ENCODE data around the gene STRIP1.
"Not testable (repeated sequence)": the region's sequence is repeated elsewhere in the genome, so short reads cannot be mapped to it uniquely, and the experiment has no call there.

The STRIP1 gene

DNA sequence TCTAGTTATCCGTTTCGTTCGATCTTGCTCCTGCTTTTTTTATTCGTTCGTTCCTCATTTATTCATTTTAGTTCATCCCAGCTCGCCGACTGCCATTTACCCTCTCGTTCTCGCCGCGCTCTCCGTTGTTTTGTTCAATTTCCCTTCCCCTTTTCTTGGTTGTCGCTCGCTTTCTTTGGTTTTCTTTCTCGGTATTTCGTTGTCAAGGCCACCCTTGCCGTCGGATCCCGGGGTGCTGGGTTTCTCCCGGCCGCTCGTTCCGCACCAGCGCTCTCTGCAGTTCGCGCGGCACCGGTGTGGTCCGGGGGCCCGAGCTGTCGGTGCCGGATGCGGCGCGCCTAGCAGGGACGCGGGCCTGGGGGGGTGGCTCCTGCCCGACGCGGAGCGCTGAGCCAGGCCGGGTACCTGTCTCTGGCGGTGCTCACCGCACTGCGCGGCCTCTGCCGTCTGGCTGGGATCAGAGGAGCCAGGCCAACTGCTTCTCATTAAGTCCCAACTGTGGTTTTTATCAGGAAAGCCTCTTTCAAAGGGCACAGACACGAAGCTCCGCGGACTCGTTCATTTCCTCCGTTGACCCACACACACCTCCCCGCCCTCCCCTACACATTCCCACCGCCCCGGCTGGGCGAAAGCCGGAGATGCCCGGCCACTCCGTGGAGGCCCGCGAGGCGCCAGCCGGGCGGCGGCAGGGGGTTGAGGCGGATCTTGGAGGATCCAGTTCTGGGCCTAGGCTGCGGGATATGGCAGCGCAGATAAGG, 34.4 kb downstream of the STRIP1 start:
- Histone ChIP-seq H3K27me3 (ENCODE audit: control insufficient read depth, insufficient read depth, low read length) (peaks cover 71% of the 10 kb centered on the region), H3K9me3 (ENCODE audit: control insufficient read depth, insufficient read depth, low read length) (no peaks in the 10 kb centered on the region), H3K4me3 (ENCODE audit: low read length) (peak overlapping the region; percentile 1; the same call in 1 of the 2 replicates), H3K36me3 (ENCODE audit: control insufficient read depth, insufficient read depth, low read length) (no peaks in the 10 kb centered on the region), H3K4me1 (ENCODE audit: control insufficient read depth, insufficient read depth, low read length) (peaks cover 5% of the 10 kb centered on the region), H3K27ac (ENCODE audit: low read length) (no peak overlapping the region)
- no peak for DNase-seq (ENCODE audit: low read depth, low spot score)
- WGBS (ENCODE audit: insufficient coverage, insufficient read length) = no CpG with 5 or more reads among the region's 68 CpGs

DNA sequence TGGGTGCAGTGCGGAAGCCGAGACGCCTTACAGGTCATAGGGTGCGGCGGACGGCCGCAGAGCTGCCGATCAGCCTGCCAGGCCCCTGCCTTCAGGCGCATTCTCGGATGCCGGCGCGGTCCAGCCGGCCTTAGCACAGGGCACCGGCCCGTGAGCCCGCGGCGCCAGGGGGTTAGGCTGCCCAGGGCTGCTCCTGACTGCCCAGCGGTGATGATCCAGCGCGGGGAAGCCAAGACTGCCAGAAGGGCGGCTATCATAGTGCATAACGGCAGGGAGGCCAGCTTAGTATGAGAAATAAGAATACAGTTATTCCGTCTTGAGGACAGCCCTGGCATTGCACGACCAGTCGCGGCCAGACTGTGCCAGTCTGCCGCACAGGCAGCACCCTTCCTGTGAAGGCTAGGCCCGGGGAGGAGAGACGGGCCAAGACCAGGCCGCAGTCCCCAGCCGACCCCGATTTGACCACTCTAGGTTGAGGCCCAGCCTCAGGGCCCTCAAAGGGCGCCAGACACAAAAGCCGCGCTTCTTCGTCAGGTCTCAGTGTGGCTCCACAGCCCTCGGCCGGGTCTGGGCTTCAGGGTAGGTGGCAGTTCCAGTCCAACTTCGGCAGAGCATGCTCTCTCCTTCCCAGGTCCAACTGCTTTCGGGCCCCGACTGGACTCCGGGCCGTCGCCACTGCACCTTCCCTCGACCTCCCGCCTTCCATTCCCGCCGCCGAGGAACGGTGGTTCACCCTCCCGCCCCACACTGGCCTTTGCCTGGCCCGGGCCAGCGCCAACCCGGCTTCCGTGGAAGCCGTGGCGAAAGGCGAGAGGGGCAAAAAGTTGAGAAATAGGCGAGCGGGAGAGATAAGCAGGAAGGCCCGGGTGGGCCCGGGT, 35.2 kb downstream of the STRIP1 start:
- H3K27ac ChIP-seq (ENCODE audit: low read length) = no peak overlapping the region
- H3K4me1 ChIP-seq (ENCODE audit: control insufficient read depth, insufficient read depth, low read length) = peaks cover 5% of the 10 kb centered on the region
- no peaks in the 10 kb centered on the region for H3K36me3 ChIP-seq (ENCODE audit: control insufficient read depth, insufficient read depth, low read length)
- peaks cover 75% of the 10 kb centered on the region for H3K27me3 ChIP-seq (ENCODE audit: control insufficient read depth, insufficient read depth, low read length)
- no peak for DNase-seq (ENCODE audit: low read depth, low spot score)
- peak overlapping the region; percentile 37; the same call in 1 of the 2 replicates for H3K4me3 ChIP-seq (ENCODE audit: low read length)
- H3K9me3 ChIP-seq (ENCODE audit: control insufficient read depth, insufficient read depth, low read length) = no peaks in the 10 kb centered on the region
- no CpG with 5 or more reads among the region's 64 CpGs for WGBS (ENCODE audit: insufficient coverage, insufficient read length)

DNA sequence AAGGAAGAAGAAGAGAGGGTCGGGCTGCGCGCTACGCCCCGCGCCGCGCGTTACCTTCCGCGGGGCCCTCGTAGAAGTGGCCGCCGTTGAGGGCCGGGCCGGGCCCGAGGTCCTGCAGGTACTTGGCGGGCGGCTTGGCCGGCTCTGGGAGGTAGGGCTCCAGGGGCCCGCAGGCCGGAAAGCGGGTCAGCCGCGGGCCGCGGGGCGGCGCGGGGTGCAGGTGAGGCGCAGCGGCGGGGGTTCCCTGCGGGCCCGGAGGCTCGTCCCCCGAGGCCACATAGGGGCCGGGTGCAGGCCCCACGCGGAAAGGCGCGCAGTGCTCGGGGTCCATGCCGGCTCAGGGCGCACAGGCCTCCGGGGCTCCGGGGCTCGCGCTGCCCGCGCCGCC, 35.9 kb downstream of the STRIP1 start:
- WGBS (ENCODE audit: insufficient coverage, insufficient read length) = no CpG with 5 or more reads among the region's 52 CpGs
- H3K27me3 ChIP-seq (ENCODE audit: control insufficient read depth, insufficient read depth, low read length) = peaks cover 73% of the 10 kb centered on the region
- no peak for DNase-seq (ENCODE audit: low read depth, low spot score)
- peak overlapping the region; percentile 37; the same call in 1 of the 2 replicates for H3K4me3 ChIP-seq (ENCODE audit: low read length)
- no peak overlapping the region for H3K27ac ChIP-seq (ENCODE audit: low read length)
- peaks cover 5% of the 10 kb centered on the region for H3K4me1 ChIP-seq (ENCODE audit: control insufficient read depth, insufficient read depth, low read length)
- H3K36me3 ChIP-seq (ENCODE audit: control insufficient read depth, insufficient read depth, low read length) = no peaks in the 10 kb centered on the region
- no peaks in the 10 kb centered on the region for H3K9me3 ChIP-seq (ENCODE audit: control insufficient read depth, insufficient read depth, low read length)

- H3K27me3 ChIP-seq (ENCODE audit: control insufficient read depth, insufficient read depth, low read length) = peaks cover 73% of the 10 kb centered on the region
- H3K36me3 ChIP-seq (ENCODE audit: control insufficient read depth, insufficient read depth, low read length) = no peaks in the 10 kb centered on the region
- peak within 1 kb of the TSS; percentile 37; the same call in 1 of the 2 replicates for H3K4me3 ChIP-seq (ENCODE audit: low read length)
- peaks cover 5% of the 10 kb centered on the region for H3K4me1 ChIP-seq (ENCODE audit: control insufficient read depth, insufficient read depth, low read length)
- no peak within 1 kb of the TSS for H3K27ac ChIP-seq (ENCODE audit: low read length)
- no CpG with 5 or more reads among the region's 27 CpGs for WGBS (ENCODE audit: insufficient coverage, insufficient read length)
- no peaks in the 10 kb centered on the region for H3K9me3 ChIP-seq (ENCODE audit: control insufficient read depth, insufficient read depth, low read length)
- no peak for DNase-seq (ENCODE audit: low read depth, low spot score)
Measured at GRCh38 chr1:110070671-110071242, 36.3 kb downstream of the STRIP1 start, which contains the start of gene ALX3. ALX3 (minus strand) TSS chr1:110070672; CDS start chr1:110070612, 60 bp downstream.

GRCh38 chr1:110074166-110074565, 39.7 kb downstream of the STRIP1 start:
- Histone ChIP-seq H3K9me3 (ENCODE audit: control insufficient read depth, insufficient read depth, low read length) (no peaks in the 10 kb centered on the region), H3K4me3 (ENCODE audit: low read length) (no peak overlapping the region), H3K27ac (ENCODE audit: low read length) (no peak overlapping the region), H3K36me3 (ENCODE audit: control insufficient read depth, insufficient read depth, low read length) (no peaks in the 10 kb centered on the region), H3K27me3 (ENCODE audit: control insufficient read depth, insufficient read depth, low read length) (peaks cover 41% of the 10 kb centered on the region), H3K4me1 (ENCODE audit: control insufficient read depth, insufficient read depth, low read length) (peaks cover 5% of the 10 kb centered on the region)
- no CpG with 5 or more reads among the region's 4 CpGs for WGBS (ENCODE audit: insufficient coverage, insufficient read length)
- DNase-seq (ENCODE audit: low read depth, low spot score) = no peak

DNA sequence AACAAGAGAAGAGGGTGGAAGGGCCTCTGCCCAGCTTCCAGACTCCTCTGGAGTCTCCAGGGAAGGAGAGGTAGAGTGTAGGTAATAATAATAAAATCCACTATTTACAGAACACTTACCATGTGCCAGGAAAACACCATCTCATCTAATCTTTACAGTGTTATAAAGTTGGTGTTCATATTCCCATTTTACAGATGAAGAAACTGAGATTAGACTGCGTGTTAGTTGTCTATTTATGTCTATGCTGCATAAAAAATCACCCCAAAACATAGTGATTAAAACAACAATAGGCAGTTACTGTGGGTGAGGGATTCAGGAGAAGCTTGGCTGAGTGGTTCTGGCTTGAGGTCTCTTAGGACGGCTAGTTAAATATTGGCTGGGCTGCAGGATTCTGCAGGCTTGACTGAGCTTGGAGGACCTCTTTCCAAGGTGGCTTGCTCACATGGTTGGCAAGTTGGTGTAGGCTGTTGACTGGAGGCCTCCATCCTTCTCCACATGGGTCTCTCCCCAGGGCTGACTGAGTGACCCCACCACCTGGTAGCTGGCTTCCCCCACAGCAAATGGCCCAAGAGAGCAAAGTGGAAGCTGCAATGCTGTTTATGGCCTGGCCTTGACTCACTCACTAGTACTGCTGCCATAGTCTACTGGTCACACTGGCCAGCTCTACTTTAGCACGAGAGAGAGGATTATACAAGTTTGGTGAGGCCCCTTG, 42.5 kb downstream of the STRIP1 start:
- Histone ChIP-seq H3K36me3 (ENCODE audit: control insufficient read depth, insufficient read depth, low read length) (no peaks in the 10 kb centered on the region), H3K9me3 (ENCODE audit: control insufficient read depth, insufficient read depth, low read length) (no peaks in the 10 kb centered on the region), H3K4me3 (ENCODE audit: low read length) (no peak overlapping the region), H3K4me1 (ENCODE audit: control insufficient read depth, insufficient read depth, low read length) (no peaks in the 10 kb centered on the region), H3K27ac (ENCODE audit: low read length) (no peak overlapping the region), H3K27me3 (ENCODE audit: control insufficient read depth, insufficient read depth, low read length) (peaks cover 18% of the 10 kb centered on the region; the same call in 1 of the 2 replicates)
- WGBS (ENCODE audit: insufficient coverage, insufficient read length) = no CpG with 5 or more reads among the region's 3 CpGs
- DNase-seq (ENCODE audit: low read depth, low spot score) = no peak

DNA sequence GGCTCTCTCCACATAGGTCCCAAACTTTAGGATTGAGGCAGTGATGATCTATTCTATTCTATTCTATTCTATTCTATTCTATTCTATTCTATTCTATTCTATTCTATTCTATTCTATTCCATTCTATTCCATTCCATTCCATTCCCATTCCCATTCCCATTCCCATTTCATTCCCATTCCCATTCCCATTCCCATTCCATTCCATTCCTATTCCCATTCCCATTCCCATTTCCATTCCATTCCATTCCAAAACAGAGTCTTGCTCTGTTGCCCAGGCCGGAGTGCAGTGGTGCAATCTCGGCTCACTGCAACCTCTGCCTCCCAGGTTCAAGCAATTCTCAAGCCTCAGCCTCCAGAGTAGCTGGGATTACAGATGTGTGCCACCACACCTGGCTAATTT, 45.6 kb downstream of the STRIP1 start:
- not testable (repeated sequence) for H3K4me3 ChIP-seq (ENCODE audit: low read length); H3K4me1 ChIP-seq (ENCODE audit: control insufficient read depth, insufficient read depth, low read length); H3K27ac ChIP-seq (ENCODE audit: low read length); H3K9me3 ChIP-seq (ENCODE audit: control insufficient read depth, insufficient read depth, low read length); DNase-seq (ENCODE audit: low read depth, low spot score); H3K36me3 ChIP-seq (ENCODE audit: control insufficient read depth, insufficient read depth, low read length)
- WGBS (ENCODE audit: insufficient coverage, insufficient read length) = no CpG with 5 or more reads among the region's 2 CpGs
- peaks cover 33% of the 10 kb centered on the region for H3K27me3 ChIP-seq (ENCODE audit: control insufficient read depth, insufficient read depth, low read length)

GRCh38 chr1:110081061-110081460, 46.6 kb downstream of the STRIP1 start:
- no peak for DNase-seq (ENCODE audit: low read depth, low spot score)
- no CpG with 5 or more reads among the region's 5 CpGs for WGBS (ENCODE audit: insufficient coverage, insufficient read length)
- Histone ChIP-seq H3K4me1 (ENCODE audit: control insufficient read depth, insufficient read depth, low read length) (peaks cover 2% of the 10 kb centered on the region; the same call in 1 of the 2 replicates), H3K27me3 (ENCODE audit: control insufficient read depth, insufficient read depth, low read length) (peaks cover 43% of the 10 kb centered on the region), H3K9me3 (ENCODE audit: control insufficient read depth, insufficient read depth, low read length) (no peaks in the 10 kb centered on the region), H3K27ac (ENCODE audit: low read length) (no peak overlapping the region), H3K36me3 (ENCODE audit: control insufficient read depth, insufficient read depth, low read length) (no peaks in the 10 kb centered on the region), H3K4me3 (ENCODE audit: low read length) (no peak overlapping the region)

DNA sequence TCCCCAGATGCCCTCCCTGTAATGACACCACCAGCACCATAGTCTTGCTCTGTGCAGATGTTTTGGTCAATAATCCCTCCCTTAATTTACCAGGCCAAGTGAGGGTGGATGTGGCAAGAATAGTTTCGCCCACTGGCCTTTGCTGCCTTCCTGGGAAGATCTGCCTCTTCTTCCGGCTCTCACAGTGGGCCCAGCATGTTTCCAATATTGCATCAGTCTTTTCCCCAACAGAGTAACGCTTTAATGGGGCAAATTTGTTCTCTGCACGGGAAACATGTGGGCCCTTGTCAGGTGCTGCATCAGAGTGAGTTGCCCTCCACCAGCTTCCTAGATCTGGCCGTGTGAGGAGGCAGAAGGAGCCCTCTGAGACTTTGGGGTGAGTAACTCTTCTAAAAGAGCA, 48.1 kb downstream of the STRIP1 start:
- Histone ChIP-seq H3K27me3 (ENCODE audit: control insufficient read depth, insufficient read depth, low read length) (peaks cover 55% of the 10 kb centered on the region), H3K9me3 (ENCODE audit: control insufficient read depth, insufficient read depth, low read length) (no peaks in the 10 kb centered on the region), H3K36me3 (ENCODE audit: control insufficient read depth, insufficient read depth, low read length) (no peaks in the 10 kb centered on the region), H3K4me1 (ENCODE audit: control insufficient read depth, insufficient read depth, low read length) (peaks cover 2% of the 10 kb centered on the region; the same call in 1 of the 2 replicates), H3K4me3 (ENCODE audit: low read length) (no peak overlapping the region), H3K27ac (ENCODE audit: low read length) (no peak overlapping the region)
- no CpG with 5 or more reads among the region's 5 CpGs for WGBS (ENCODE audit: insufficient coverage, insufficient read length)
- no peak for DNase-seq (ENCODE audit: low read depth, low spot score)
